Measurements from ENCODE around the gene BAX.
A peak's percentile ranks its signal among the peaks of the same experiment; 100 is the strongest.

BAX gene

DNA sequence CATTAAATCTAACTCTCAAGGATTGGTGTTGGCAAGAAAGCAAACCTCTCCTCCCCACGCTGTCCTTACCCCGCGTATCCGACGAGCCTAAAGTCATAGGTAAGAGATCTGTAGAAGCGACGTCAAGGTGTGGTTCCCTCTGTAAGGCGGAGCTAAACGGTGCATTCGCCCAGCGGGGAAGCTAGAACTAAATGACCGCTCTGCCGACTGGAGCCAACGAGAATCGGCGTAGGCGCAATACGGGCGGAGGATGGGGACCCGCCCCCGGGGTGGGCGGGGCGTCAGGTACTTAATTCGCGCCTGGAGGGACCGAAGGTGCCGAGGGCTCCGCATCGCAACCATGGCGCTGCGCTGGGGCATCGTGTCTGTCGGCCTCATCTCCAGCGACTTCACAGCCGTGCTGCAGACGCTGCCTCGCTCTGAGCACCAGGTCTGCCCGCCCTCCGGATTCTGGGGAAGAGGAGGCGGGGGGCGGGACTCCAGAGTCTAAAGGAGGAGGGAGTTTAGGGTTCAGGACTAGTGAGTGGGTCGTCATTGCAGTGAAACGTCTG, 21.2 kb upstream of the BAX start, which contains the start of gene DHDH:
TSS of gene DHDH (plus strand) at position 318 of the 551 bp plus-strand sequence. CDS start at position 341, 23 bp downstream.
- DNase-seq: peak; percentile 80

GRCh38 chr19:48934837-48935236, 19.8 kb upstream of the BAX start:
- DNase-seq: no peak

- DNase-seq: no peak
These were observed 18.8 kb upstream of the BAX start for GRCh38 chr19:48935864-48936263.

DNA sequence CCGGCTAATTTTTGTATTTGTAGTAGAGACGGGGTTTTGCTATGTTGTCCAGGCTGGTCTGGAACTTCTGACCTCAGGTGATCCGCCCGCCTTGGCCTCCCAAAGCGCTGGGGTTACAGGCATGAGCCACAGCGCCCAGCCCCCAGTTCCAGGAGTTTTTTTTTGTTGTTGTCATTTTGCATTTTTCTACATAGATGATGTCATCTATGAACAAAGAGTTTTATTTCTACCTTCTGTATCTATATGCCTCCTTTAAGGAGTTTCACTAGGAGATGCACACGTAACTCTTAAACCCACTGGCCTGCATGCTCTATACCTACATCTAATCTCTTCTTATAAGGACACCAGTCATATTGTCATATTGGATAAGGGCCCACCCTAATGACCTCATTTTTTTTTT, 16.4 kb upstream of the BAX start:
- DNase-seq: no peak

DNA sequence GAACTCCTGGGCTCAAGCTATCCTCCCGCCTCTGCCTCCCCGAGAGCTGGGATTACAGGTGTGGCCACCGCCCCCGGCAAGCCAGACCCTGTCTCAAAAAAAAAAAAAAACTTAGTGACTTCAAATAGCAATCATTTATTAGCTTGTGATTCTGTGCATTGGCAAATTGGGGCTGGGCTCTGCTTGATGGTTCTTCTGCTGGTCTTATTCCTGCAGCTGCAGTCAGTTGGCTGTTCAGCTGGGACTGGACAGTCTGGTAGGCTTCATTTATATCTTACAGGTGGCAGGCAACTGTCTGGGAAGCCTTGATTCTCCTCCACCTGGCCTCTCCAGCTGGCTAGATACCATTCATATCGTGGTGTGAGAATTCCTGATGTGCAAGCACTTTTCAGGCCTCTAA, 13.8 kb upstream of the BAX start:
- DNase-seq: no peak

DNA sequence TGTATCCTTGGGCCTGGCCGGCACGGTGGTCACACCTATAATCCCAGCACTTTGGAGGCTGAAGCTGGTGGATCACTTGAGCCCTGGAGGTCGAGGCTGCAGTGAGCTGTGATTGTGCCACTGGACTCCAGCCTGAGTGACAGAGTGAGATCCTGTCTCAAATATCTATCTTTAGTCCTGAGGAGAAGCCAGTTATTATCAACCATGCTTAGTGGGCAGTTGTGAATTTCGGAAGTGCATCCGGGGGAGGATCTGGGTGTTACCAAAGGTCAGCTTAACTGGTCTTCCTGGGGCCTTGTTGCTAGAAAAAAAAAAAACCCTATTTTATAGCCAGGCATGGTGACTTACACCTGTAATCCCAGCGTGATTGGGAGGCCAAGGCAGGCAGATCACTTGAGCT, 11.6 kb upstream of the BAX start:
- DNase-seq: no peak

GRCh38 chr19:48945415-48945814, 9.3 kb upstream of the BAX start:
- no peak for DNase-seq

DNA sequence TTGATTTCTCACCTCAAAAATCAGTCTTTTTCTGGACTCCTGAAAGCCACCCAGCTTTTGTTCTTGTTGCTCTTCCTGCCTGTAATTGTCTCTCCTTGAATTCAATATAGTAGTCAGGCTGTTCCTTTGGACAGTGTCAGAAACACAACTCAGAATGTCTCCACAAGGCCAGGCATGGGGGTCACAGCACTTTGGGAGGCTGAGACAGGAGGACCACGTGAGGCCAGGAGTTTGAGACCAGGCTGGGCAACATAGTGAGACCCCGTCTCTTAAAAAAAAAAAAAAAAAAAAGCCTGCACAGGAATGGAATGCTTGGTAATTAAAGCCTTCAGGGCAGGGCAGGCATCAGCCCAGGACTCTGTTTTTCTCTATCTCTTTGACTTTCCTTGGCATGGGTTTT, 8.9 kb upstream of the BAX start:
- no peak for DNase-seq

DNA sequence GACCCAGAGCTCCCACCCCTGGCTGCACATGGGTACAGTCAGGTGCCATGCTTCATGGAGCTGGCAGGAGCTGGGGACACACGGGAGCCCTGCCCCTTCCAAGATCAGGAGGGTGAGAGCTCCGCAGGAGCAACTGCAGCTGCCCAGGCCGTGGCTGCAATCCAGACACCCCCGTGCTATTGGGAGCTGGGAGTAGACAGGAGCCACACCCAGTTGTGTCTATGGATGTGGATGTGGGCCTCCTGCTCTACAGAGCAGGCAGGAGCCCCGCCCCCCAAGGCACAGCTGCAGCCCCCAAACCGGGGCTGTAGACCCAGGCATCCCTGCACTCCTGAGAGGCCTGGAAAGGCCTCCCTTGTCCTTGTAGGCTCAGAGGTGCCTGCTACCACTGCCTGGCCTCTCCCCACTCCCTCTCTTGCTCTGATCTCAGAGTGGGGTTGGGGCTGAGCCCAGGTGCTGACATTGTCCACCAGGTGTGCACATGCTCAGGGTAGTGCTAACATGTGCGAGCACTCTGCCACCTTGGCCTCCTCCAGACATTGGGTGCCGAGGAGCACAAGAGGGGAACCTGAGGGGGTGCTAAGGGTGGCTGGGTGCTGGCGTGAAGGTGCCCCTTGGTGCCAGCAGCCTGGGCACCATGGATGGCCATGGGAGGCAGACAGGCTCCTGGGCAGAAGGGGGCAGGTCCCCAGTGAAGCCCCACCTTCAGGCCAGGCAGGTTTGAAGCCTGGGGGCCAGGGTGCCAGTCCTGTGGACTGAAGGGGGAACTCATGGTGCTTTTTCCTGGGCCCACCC, 8.0 kb upstream of the BAX start:
- DNase-seq: no peak

- DNase-seq: no peak
These were observed 7.5 kb upstream of the BAX start for GRCh38 chr19:48947258-48947542.

GRCh38 chr19:48950159-48950558, 4.5 kb upstream of the BAX start:
- no peak for DNase-seq

DNA sequence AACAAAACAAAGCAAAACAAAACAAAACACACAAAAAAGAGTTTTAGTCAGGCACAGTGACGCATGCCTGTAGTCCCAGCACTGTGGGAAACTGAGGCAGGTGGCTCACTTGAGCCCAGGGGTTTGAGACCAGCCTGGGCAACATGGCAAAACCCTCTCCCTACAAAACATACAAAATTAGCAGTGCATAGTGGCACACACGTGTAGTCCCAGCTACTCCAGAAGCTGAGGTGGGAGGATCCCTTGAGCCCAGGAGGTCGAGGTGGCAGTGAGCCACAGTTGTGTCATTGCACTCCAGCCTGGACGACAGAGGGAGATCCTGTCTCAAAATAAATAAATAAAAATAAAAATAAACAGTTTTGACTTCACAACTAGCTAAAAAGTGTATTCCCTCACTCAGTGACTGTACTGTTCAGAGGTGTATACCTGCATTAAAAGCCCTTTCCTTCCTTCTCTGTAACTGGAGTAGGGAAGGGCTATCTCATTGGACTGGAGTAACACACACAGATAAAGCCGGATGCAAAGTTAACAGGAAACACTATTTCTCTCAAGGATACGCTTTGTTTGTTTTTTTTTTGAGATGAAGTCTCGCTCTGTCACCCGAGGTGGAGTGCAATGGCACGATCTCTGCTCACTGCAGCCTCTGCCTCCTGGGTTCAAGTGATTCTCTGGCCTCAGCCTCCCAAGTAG, 3.7 kb upstream of the BAX start:
- DNase-seq: no peak

GRCh38 chr19:48953141-48953540, 1.5 kb upstream of the BAX start:
- no peak for DNase-seq

- DNase-seq: no peak
These were observed 583 bp upstream of the BAX start for GRCh38 chr19:48953990-48954594.

DNA sequence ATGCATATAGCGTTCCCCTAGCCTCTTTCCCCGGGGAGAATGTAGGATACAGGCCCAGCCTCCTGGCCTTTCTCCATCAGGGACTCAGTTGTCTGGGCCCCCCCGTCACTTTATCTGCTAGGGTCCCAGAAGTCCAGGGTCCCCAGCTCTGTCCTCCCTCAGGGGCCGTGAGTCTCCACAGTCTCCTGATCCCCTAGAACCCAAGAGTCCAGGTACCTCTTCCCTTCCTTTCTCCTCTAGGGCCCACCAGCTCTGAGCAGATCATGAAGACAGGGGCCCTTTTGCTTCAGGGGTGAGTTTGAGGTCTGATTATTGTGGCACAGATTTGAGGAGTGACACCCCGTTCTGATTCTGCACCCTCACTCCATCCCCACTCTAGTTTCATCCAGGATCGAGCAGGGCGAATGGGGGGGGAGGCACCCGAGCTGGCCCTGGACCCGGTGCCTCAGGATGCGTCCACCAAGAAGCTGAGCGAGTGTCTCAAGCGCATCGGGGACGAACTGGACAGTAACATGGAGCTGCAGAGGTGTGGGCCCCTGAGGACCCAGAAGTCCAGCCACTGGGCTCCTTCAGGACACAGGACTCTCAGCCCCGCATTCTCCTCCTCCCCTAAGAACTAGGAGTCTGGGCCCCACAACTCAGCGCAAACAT, 758 bp downstream of the BAX start:
- no peak for DNase-seq

DNA sequence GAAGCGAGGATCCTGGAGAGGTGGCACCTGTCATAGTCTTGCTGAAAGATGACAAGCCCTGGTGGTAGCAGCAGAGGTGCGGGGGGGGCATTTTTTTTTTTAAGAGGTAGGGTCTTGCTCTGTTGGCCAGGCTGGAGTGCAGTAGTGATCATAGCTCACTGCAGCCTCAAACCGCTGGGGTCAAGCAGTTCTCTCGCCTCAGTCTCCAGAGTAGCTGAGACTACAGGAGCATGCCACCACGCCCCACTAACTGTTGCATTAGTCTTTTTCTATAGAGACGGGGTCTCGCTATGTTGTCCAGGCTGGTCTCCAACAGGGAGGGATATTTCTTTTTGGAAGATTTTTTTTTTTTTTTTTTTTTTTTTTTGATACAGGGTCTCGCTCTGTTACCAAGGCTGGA, 3.3 kb downstream of the BAX start:
- no peak for DNase-seq

- no peak for DNase-seq
These were observed 4.9 kb downstream of the BAX start for GRCh38 chr19:48959341-48960239.

GRCh38 chr19:48961051-48961649, 6.5 kb downstream of the BAX start:
- DNase-seq: no peak

DNA sequence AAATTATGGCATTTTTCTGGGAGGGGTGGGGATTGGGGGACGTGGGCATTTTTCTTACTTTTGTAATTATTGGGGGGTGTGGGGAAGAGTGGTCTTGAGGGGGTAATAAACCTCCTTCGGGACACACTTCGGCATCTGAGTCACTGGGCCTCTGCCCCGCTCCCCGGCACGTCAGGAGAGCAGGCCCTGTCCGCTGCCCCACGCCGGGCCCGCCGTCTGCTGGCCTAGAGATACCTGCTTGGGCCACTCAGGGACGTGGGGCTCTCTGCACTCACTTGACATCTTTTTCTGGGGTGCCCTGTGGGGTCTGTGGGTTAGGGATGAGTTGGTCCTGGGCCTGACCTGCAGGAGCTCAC, 7.0 kb downstream of the BAX start:
- no peak for DNase-seq

GRCh38 chr19:48962029-48962848, 7.6 kb downstream of the BAX start:
- DNase-seq: no peak

DNA sequence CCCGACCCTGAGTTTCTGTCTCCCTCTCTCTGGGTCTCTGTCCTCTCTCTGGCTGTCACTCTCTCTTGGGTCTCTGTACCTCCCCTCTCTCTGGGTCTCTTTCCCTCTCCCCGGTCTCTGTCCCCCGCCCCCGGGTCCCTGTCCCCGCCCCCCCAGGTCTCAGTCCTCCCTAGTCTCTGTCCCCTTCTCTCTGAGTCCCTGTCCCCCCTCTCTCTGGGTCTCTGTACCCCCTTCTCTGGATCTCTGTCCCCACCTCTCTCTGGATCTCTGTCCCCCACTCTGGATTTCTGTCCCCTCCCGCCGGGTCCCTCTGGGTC, 8.1 kb downstream of the BAX start:
- no peak for DNase-seq

Data from retina (tissue), 1 donor.